ENCODE results near the gene LOX.

Gene LOX

GRCh38 chr5:122120957-122121356 lies 42.9 kb upstream of the LOX start:
- H3K27ac ChIP-seq, result no peak overlapping the region
- TF ChIP-seq ZFX (IDR thresholded peaks at IDR 0.05), result no peak
- TF ChIP-seq, protein P1, sequence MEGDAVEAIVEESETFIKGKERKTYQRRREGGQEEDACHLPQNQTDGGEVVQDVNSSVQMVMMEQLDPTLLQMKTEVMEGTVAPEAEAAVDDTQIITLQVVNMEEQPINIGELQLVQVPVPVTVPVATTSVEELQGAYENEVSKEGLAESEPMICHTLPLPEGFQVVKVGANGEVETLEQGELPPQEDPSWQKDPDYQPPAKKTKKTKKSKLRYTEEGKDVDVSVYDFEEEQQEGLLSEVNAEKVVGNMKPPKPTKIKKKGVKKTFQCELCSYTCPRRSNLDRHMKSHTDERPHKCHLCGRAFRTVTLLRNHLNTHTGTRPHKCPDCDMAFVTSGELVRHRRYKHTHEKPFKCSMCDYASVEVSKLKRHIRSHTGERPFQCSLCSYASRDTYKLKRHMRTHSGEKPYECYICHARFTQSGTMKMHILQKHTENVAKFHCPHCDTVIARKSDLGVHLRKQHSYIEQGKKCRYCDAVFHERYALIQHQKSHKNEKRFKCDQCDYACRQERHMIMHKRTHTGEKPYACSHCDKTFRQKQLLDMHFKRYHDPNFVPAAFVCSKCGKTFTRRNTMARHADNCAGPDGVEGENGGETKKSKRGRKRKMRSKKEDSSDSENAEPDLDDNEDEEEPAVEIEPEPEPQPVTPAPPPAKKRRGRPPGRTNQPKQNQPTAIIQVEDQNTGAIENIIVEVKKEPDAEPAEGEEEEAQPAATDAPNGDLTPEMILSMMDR (conservative IDR thresholded peaks at IDR 0.05), result no peak

GRCh38 chr5:122120493-122120892 lies 42.4 kb upstream of the LOX start:
- no peak overlapping the region for H3K27ac ChIP-seq
- TF ChIP-seq, protein P1 (conservative IDR thresholded peaks at IDR 0.05), result no peak
- no peak for TF ChIP-seq ZFX (IDR thresholded peaks at IDR 0.05)

- TF ChIP-seq, protein P1 (conservative IDR thresholded peaks at IDR 0.05), result no peak
- TF ChIP-seq ZFX (IDR thresholded peaks at IDR 0.05), result no peak
- no peak overlapping the region for H3K27ac ChIP-seq
Observed at GRCh38 chr5:122119205-122119604, 41.1 kb upstream of the LOX start.

GRCh38 chr5:122118356-122118948 lies 40.4 kb upstream of the LOX start:
- H3K27ac ChIP-seq, result no peak overlapping the region
- no peak for TF ChIP-seq ZFX (IDR thresholded peaks at IDR 0.05)
- TF ChIP-seq, protein P1 (conservative IDR thresholded peaks at IDR 0.05), result no peak

- no peak overlapping the region for H3K27ac ChIP-seq
Observed at GRCh38 chr5:122114501-122114900, 36.4 kb upstream of the LOX start.

GRCh38 chr5:122112733-122113558 lies 34.9 kb upstream of the LOX start:
- H3K27ac ChIP-seq, result no peak overlapping the region
- TF ChIP-seq, protein P1 (conservative IDR thresholded peaks at IDR 0.05), result no peak
- no peak for TF ChIP-seq ZFX (IDR thresholded peaks at IDR 0.05)

More at GRCh38 chr5:122114501-122114900, 36.4 kb upstream of the LOX start:
- TF ChIP-seq, protein P1 (conservative IDR thresholded peaks at IDR 0.05), result no peak
- TF ChIP-seq ZFX (IDR thresholded peaks at IDR 0.05), result no peak

DNA sequence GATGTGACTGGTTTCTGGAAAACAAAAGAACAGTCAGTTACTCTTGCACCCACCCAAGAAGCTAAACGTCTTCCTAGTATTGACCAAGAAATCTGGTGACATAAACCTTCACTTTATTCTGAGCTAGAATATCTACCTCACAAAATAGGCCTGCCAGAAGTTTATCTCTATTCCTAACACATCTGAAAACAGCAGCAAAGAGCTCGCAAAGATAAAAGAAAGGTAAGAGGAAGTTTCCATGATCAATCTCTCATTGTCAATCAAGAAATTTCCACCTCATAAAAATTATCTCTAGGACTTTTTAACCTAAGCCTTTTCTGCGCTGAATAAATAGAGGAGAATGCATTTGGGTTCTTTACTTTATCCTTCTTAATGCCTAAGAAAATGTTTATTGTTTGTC lies 34.0 kb upstream of the LOX start:
- TF ChIP-seq ZFX (IDR thresholded peaks at IDR 0.05), result no peak
- TF ChIP-seq, protein P1 (conservative IDR thresholded peaks at IDR 0.05), result no peak
- no peak overlapping the region for H3K27ac ChIP-seq
